Heart left ventricle (tissue), 16 donors: ENCODE results near the gene KCNA1. TPM values are rescaled to one million over a fixed set of nuclear protein-coding genes. Genes with fewer than 3 reads are reported as not detected.

Experiments used
- ATAC-seq, 4 donors: fragments of 200-7000 bp; cut with Tn5 transposase; one replicate each; pipeline ENCODE4 v1.9.1; 2020 to 2022; ENCODE audit warnings: moderate library complexity in 4 of 4, mild to moderate bottlenecking in 3 of 4, moderate number of reproducible peaks in 1 of 4
- DNase-seq, 5 donors: peaks; one replicate each; pipeline ENCODE4 v3.0.0-alpha.2; 2020
- H3K27ac ChIP-seq, 12 donors: fragments of 200-600 bp; sonication (generic) in 4 of 12; one replicate each; pipeline versions ENCODE4 v1.5.0 to v1.8.0; 2016 to 2022; ENCODE audit warnings: mild to moderate bottlenecking in 2 of 12
- H3K27me3 ChIP-seq, 9 donors: fragments of 200-600 bp; sonication (generic) in 2 of 9; one replicate each; pipeline versions ENCODE4 v1.5.1 to v1.8.0; 2016 to 2022; ENCODE audit warnings: mild to moderate bottlenecking in 3 of 9
- H3K36me3 ChIP-seq, 9 donors: fragments of 200-600 bp; sonication (generic) in 2 of 9; one replicate each; pipeline versions ENCODE4 v1.5.0 to v1.8.0; 2018 to 2022; ENCODE audit warnings: mild to moderate bottlenecking in 2 of 9
- H3K4me1 ChIP-seq, 12 donors: fragments of 200-600 bp; sonication (generic) in 4 of 12; one replicate each; pipeline versions ENCODE4 v1.5.0 to v1.8.0; 2016 to 2022; ENCODE audit warnings: mild to moderate bottlenecking in 3 of 12
- H3K4me3 ChIP-seq, 12 donors: fragments of 200-600 bp; sonication (generic) in 4 of 12; one replicate each; pipeline versions ENCODE4 v1.5.0 to v1.8.0; 2017 to 2022; ENCODE audit warnings: mild to moderate bottlenecking in 9 of 12, moderate library complexity in 4 of 12
- H3K9me3 ChIP-seq, 12 donors: fragments of 200-600 bp; sonication (generic) in 4 of 12; one replicate each; pipeline versions ENCODE4 v1.5.0 to v1.8.0; 2016 to 2022; ENCODE audit warnings: mild to moderate bottlenecking in 1 of 12
- POLR2A ChIP-seq, 2 donors: fragments of 450-650 bp; IDR thresholded peaks; one replicate each; pipeline ENCODE4 v1.6.1; 2017; ENCODE audit warnings: antibody characterized with exemption in 2 of 2, mild to moderate bottlenecking in 2 of 2, moderate library complexity in 2 of 2
- WGBS, 4 donors: extraction: QIAGEN DNeasy Blood & Tissue Kit in 2 of 4; methylation state at CpG; one replicate each; pipeline versions ENCODE4 v1.1.5 to v1.1.7; 2013 to 2018; 5-methylcytosine and 5-hydroxymethylcytosine counted together
- intact Hi-C, 10 donors: fragments of 100-400 bp; cut with DNase I; formaldehyde crosslinking; loops; one replicate each; pipeline versions ENCODE4 v1.11.1 to v1.14.2; 2022
- polyA plus RNA-seq, 2 donors: library from polyadenylated mRNA; stranded (reverse); fragments of 200-250 nt; gene quantifications; one replicate each; pipeline ENCODE4 v1.2.3, GENCODE V29; 2013
- total RNA-seq, 9 donors: library from RNA; depleted of rRNA in 2 of 9; stranded (reverse); fragments of >200 nt in 2 of 9; fragmentation: NEBNext Ultra II Directional in 3 of 9; extraction: Animal tissue kit (Norgen Biotek cat#: 25700) in 3 of 9; gene quantifications; one replicate each; pipeline versions ENCODE4 v1.1.0 to v1.2.4, GENCODE V29; 2016 to 2023
- TF ChIP-seq, protein P1 (sequence below), 12 donors: fragments of 200-600 bp; sonication (generic) in 4 of 12; IDR thresholded peaks; one replicate each; pipeline versions ENCODE4 v1.5.0 to v1.8.0; 2018 to 2022; ENCODE audit warnings: antibody characterized with exemption in 12 of 12, mild to moderate bottlenecking in 5 of 12
- donor health status: ischemic (EF 13 %, LVEDD 7.1; RV severe dilation, severe dysfunction).
- donor health status: healthy with polysubstance abuse.
- donor health status: DM: no; HTN: yes; CAD: no.
- donor health status: DM: no; HTN: no; CAD: no.
- donor health status: ischemic (EF 25% LVEDD 6.9; RV normal size, moderate dysfunction).
- donor health status: ischemic (EF 25% LVEDD 5.7; RV mildly dilated, moderate dysfunction).
- donor health status: healthy.
- donor health status: DM: yes; HTN: yes; CAD: no.
- donor health status: ischemic (EF 35%, LVEDD 5.7; RV mildly dilated, moderate dysfunction).
- donor health status: nonischemic (EF 11% LVEDD 7.7; RV severe dilation, severe dysfunction).
- donor health status: DM: yes; HTN: yes; CAD: no.
- donor health status: PGD.
- donor health status: ischemic (EF 29% LVEDD 5.4; RV normal size, mild dysfunction).
- donor health status: nonischemic (EF 23%, LVEDD 6.1; RV moderate dilation, normal function).

KCNA1 gene
- total and polyA plus RNA-seq, 11 donors, result 0.04 to 0.34 TPM; not detected in 9

DNA sequence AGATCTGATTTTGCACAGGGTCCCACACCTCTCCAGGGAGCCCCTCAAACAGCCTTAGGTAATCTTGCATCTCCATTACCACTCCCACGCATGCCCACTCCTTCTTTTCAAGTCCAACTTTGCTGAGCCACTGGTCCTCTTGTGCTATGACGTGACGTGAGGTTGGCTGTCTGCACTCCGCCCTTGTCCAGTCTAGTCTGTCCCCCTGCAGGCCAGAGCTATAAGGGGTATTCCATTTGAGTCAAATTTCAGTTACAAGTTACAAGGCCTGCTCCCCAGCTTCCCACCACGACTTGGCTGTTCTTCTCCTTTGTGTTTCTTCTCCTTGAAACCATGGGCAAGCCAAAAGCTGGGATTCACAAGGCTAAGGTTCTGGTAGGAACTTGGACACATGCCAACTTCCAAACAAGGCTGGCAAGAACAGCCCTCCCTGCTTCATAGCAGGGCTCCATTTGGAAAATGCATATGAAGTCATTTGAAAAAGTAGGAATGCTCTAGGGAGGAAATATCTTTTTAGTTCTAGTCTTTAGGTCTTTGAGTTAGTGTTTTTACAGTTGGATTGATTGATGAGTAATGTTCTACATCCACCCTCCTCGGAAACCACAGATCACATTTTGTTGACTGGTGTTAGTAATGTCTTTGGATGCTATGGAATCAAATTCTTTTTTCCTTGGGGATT, 49.1 kb downstream of the KCNA1 start:
- intact Hi-C loops, result loop anchor here in 1 of 10 donors (5.0 kb wide), 1 partner anchor 33 kb away; no protein-coding TSS in a partner anchor
- no peaks in the 10 kb centered on the region for H3K36me3 ChIP-seq
- peaks cover 0 to 8% (median 0%) of the 10 kb centered on the region in 12 donors for H3K4me1 ChIP-seq
- H3K9me3 ChIP-seq, result no peaks in the 10 kb centered on the region
- ATAC-seq (no peak), DNase-seq (no peak)
- H3K4me3 ChIP-seq, result no peak overlapping the region
- no peak overlapping the region for H3K27ac ChIP-seq
- no peak for TF ChIP-seq POLR2A (IDR thresholded peaks at IDR 0.05)
- TF ChIP-seq, protein P1, sequence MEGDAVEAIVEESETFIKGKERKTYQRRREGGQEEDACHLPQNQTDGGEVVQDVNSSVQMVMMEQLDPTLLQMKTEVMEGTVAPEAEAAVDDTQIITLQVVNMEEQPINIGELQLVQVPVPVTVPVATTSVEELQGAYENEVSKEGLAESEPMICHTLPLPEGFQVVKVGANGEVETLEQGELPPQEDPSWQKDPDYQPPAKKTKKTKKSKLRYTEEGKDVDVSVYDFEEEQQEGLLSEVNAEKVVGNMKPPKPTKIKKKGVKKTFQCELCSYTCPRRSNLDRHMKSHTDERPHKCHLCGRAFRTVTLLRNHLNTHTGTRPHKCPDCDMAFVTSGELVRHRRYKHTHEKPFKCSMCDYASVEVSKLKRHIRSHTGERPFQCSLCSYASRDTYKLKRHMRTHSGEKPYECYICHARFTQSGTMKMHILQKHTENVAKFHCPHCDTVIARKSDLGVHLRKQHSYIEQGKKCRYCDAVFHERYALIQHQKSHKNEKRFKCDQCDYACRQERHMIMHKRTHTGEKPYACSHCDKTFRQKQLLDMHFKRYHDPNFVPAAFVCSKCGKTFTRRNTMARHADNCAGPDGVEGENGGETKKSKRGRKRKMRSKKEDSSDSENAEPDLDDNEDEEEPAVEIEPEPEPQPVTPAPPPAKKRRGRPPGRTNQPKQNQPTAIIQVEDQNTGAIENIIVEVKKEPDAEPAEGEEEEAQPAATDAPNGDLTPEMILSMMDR (IDR thresholded peaks at IDR 0.05), result no peak
- WGBS, 4 donors, result 77 to 84% (median 79%) methylated on average over 6 of the region's 6 CpGs
- H3K27me3 ChIP-seq, result peaks cover 0 to 40% (median 0%) of the 10 kb centered on the region in 9 donors

DNA sequence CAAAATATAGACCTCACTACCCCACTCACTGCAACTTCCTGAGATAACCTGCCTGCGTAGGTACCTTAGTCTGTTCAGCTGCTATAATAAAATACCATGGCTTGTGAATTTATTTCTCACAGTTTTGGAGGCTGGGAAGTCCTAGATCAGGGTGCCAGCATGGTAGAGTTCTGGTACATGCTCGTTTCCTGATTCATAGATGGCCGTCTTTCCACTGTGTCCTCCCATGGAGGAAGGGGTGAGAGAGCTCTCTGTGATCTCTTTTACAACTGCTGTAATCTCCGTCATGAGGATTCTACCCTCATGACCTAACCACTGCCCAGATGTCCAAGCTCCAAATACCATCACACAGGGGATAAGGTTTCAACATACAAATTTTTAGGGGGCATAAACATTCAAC, 49.7 kb downstream of the KCNA1 start:
- intact Hi-C loops, result loop anchor here in 1 of 10 donors (5.0 kb wide), 1 partner anchor 33 kb away; no protein-coding TSS in a partner anchor
- no peak for DNase-seq
- H3K9me3 ChIP-seq, result no peaks in the 10 kb centered on the region
- WGBS, 4 donors, result 76 to 87% (median 83%) methylated on average over 4 of the region's 4 CpGs
- peaks cover 0 to 8% (median 0%) of the 10 kb centered on the region in 12 donors for H3K4me1 ChIP-seq
- peak overlapping the region in 1 of 12 donors; percentile 57 for H3K27ac ChIP-seq
- H3K36me3 ChIP-seq, result no peaks in the 10 kb centered on the region
- H3K27me3 ChIP-seq, result peaks cover 0 to 40% (median 0%) of the 10 kb centered on the region in 9 donors
- no peak for ATAC-seq
- H3K4me3 ChIP-seq, result no peak overlapping the region
- TF ChIP-seq, protein P1 (IDR thresholded peaks at IDR 0.05), result no peak
- no peak for TF ChIP-seq POLR2A (IDR thresholded peaks at IDR 0.05)

DNA sequence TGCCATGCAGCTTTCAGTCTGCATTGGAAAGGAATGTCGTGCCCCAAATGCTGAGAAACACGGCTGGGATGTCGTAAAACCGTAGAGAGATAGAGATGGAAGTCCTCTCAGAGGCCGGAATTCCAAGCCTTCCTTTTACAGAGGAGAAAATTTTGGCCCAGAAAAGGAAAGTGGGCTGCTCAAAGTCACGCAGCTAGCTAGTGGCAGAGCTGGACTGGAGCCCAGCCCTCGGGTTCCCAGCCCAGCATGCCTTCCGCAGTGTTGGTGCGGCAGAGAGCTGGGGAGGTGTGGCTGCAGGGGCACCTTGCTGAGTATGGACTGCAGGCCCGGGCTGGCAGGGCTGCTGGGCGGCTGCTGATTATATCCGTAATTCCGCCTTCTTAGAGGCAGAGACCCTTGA, 50.3 kb downstream of the KCNA1 start:
- ATAC-seq (peak; percentile 55 to 84 (median 76)), DNase-seq (peak in 3 of 5 donors; percentile 21 to 43 (median 22))
- peaks cover 0 to 8% (median 0%) of the 10 kb centered on the region in 12 donors for H3K4me1 ChIP-seq
- peak overlapping the region in 5 of 12 donors; percentile 8 to 60 (median 34) for H3K27ac ChIP-seq
- intact Hi-C loops, result no loop called here
- H3K36me3 ChIP-seq, result no peaks in the 10 kb centered on the region
- 30 to 57% (median 31%) methylated on average over 13 of the region's 13 CpGs for WGBS, 4 donors
- peak overlapping the region in 8 of 12 donors; percentile 18 to 39 (median 30) for H3K4me3 ChIP-seq
- H3K27me3 ChIP-seq, result peaks cover 0 to 43% (median 0%) of the 10 kb centered on the region in 9 donors
- TF ChIP-seq, protein P1 (IDR thresholded peaks at IDR 0.05), result no peak
- no peak for TF ChIP-seq POLR2A (IDR thresholded peaks at IDR 0.05)
- no peaks in the 10 kb centered on the region for H3K9me3 ChIP-seq

DNA sequence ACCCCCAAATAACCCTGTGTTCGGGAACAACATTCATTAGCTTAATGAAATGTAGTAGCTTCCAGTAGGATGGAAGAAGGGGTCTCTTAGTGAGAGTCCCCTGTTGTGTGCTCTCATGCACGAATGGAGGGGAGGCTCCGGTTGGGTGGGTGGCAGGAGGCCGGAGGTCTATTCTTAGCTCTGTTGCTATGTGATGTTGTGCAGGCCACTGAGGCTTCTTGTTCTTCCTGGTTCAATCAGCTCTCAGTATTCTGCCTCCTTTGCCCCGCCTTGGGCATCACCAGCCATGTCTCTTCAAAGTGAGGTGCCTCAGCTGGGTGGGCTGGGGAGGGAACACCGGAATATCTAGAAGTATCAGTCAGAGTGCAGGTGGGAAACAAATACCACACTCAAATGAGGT, 50.8 kb downstream of the KCNA1 start:
- Histone ChIP-seq H3K4me1 (peaks cover 0 to 8% (median 0%) of the 10 kb centered on the region in 12 donors), H3K27ac (peak overlapping the region in 4 of 12 donors; percentile 9 to 60 (median 46))
- peak in 1 of 5 donors; percentile 29 for DNase-seq

More for the DNA sequence above, 50.8 kb downstream of the KCNA1 start:
- Histone ChIP-seq H3K9me3 (no peaks in the 10 kb centered on the region), H3K36me3 (no peaks in the 10 kb centered on the region), H3K4me3 (peak overlapping the region in 6 of 12 donors; percentile 18 to 39 (median 28)), H3K27me3 (peaks cover 0 to 39% (median 0%) of the 10 kb centered on the region in 9 donors)
- TF ChIP-seq POLR2A (IDR thresholded peaks at IDR 0.05), result no peak
- TF ChIP-seq, protein P1 (IDR thresholded peaks at IDR 0.05), result no peak
- WGBS, 4 donors, result 53 to 74% (median 57%) methylated on average over 6 of the region's 6 CpGs
- intact Hi-C loops, result no loop called here
- ATAC-seq, result peak; percentile 54 to 74 (median 57)
